Measurements from ENCODE around the gene PLCG2.
"Not testable (repeated sequence)": the region's sequence is repeated elsewhere in the genome, so short reads cannot be mapped to it uniquely, and the experiment has no call there.

The PLCG2 gene

DNA sequence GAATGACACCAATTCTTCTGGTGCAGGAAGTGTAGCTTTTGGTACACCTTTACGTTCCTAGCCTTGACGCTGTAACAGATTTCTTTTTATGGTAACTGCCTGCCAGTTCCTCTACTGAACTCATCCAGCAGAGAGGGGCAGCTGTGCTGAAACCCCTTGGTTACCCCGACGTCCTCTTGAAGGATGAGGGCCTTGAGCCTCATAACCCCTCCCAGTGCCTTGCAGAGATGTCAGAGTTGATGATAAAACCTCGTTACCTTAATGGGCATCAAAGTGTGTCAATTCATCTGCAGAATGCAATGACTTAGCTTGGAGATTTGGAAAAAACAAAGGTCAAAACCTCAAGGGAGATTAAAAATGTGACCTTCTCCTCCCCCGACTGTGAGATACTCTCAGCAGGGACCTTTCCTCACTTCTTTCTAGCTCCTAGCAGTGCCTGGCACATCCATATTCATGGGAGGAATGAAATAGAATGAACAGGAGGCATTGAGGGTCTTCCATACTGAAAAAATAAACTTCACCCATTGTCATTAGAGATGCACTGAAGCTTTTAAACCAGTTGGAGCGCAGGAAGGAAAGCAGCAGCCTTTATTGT is 163.0 kb downstream of the PLCG2 start:
- DNase-seq, result no peak

GRCh38 chr16:81945665-81946064 is 166.6 kb downstream of the PLCG2 start:
- no peak for DNase-seq

DNA sequence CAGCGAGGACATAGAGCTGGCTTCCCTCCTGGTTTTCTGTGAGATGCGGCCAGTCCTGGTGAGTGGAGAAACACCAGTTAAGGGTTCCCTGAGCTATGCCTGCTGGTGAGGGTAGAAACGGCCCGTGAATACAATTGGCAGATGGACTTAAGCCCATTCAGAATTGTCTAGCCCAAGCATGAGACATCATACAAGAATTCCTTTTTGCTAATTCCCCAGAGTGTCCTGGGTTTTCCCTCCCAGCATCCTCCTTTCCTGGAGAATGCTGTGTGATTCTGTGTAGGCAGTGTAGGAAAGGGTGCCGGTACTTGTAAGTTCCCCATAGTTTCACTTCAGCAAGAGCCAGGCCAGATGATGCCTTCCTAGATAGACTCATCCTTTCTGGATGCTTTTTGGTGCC is 167.1 kb downstream of the PLCG2 start:
- no peak for DNase-seq

- DNase-seq, result no peak
Measured at GRCh38 chr16:81951564-81951963, 172.5 kb downstream of the PLCG2 start.

DNA sequence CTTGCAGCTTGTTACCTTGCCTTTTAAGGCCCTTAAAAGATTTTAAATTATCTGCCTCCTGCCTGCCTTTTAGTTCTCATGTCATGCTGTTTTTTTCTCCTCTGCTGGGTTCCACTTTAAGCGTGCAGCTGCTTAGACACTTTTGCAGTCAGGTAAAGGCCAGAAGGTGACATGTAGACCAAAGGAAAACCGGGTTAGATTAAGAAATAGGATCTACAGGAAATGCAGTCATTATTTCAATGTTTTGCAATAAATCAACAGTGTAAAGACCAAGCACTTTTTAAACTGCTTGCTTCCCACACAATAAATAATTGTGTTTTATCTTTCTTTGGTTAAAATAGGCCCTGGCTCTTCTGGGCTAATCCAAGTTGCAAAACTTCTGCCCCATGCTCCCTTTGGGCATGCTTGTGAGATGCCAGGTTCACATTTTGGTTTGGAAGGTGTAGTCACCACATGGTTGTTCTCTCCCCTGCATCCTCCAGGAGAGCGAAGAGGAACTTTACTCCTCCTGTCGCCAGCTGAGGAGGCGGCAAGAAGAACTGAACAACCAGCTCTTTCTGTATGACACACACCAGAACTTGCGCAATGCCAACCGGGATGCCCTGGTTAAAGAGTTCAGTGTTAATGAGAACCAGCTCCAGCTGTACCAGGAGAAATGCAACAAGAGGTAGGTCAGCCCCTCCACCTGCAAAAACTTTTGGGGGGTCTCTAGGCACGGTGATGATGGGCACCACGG is 177.3 kb downstream of the PLCG2 start:
- no peak for DNase-seq

- DNase-seq, result no peak
Measured at GRCh38 chr16:81964808-81965207, 185.7 kb downstream of the PLCG2 start.

DNA sequence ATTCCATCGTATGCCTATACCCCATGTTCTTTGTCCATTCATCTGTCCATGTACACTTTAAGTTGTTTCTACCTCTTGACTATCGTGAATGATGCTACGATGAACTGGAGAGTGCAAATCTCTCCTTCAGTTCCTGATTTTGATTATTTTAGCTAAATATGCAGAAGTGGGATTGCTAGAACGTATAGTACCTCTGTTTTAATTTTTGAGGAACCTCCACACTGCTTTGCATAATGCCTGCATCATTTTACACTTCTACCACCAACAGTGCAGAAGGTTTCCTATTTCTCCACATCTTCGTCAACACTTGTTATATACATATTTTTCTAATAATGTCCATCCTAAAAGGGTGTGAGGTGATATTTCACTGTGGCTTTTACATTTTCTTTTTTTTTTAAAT is 188.3 kb downstream of the PLCG2 start:
- DNase-seq, result no peak

GRCh38 chr16:81971853-81972252 is 192.8 kb downstream of the PLCG2 start:
- no peak for DNase-seq

- DNase-seq, result no peak
Measured at GRCh38 chr16:81973737-81974136, 194.6 kb downstream of the PLCG2 start.

- no peak for DNase-seq
Measured at GRCh38 chr16:81975637-81976036, 196.5 kb downstream of the PLCG2 start.

- not testable (repeated sequence) for DNase-seq
Measured at GRCh38 chr16:81977335-81977942, 198.3 kb downstream of the PLCG2 start.

DNA sequence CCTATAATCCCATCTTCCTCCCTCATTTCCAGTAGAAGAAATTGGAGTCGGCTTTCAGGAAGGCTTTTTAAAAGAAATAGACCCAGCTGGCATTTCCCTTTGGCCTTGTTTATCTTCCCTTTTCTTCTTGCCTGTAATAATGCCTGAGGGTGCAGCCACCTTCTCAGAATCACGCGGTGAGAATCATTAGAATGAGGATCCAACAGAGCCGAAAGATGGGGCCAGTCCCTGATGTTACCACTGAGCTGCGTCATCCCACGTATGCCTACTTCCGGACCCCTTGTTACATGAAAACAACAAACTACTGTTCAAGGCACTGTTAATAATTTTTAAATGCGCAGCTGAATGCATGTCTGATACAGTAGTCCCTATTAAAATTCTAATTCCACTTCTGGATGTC is 208.0 kb downstream of the PLCG2 start:
- DNase-seq, result no peak

GRCh38 chr16:81987706-81988105 is 208.6 kb downstream of the PLCG2 start:
- no peak for DNase-seq

- DNase-seq, result no peak
Measured at GRCh38 chr16:81992859-81993258, 213.8 kb downstream of the PLCG2 start.

GRCh38 chr16:81994485-81994884 is 215.4 kb downstream of the PLCG2 start:
- DNase-seq, result no peak

DNA sequence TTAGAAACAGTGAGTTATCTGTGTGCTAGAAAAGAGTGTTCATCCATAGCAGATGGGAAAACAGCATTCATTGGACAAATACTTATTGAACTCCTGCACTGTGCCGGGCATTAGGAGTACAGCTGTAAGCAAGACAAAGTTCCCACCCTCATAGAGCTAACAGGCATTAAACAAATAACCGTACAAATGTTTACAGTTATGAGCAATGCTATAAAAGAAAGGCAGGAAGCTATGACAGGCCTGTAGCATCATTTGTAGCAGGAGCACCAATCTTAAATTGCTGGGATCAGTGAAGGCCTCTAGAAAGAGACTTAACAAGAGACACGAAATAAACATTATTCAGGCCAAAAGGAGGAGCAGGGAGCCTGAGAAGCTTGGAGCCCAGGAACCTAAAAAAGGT is 216.6 kb downstream of the PLCG2 start:
- DNase-seq, result no peak

DNA sequence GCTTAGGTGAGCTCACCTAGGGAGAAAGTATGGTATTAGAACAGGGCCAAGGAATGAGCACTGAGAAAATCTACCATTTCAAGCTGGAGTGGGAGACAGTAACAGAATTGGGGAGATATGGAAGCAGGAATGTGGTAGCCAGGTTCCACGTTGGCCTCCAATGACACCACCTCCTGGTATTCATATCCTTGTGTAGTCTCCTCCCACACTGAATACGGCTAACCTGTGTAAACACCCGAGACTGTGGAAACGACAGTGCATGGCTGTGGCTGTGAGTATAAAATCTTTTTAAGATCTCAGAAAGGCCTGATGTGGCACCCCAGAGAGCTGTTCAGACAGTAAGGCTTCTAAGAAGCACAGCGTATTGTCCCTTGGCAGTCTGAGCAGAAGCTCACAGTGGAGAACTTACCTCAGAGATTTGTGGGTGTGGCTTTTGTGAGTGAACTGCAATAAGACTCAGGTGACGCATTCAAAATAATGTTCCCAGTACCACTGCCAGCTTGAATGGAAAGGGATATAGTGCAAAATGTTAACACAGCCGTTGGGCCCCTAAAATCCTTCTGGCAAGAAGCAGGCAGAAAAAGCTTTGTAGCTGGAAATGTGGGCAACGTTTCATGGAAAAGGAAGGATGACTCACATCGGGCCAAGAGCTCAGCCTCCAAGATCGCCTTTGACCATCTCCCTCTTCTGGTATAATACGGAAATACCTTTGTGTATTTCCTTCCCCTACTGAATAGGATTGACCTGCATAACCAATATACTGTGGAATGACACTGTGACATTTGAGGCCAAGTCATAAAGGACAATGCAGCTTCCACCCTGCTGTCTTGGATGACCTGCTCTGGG is 217.8 kb downstream of the PLCG2 start:
- DNase-seq, result no peak

GRCh38 chr16:81997738-81998137 is 218.6 kb downstream of the PLCG2 start:
- DNase-seq, result no peak

GRCh38 chr16:82002831-82003230 is 223.7 kb downstream of the PLCG2 start:
- DNase-seq, result no peak

GRCh38 chr16:82004601-82005000 is 225.5 kb downstream of the PLCG2 start:
- DNase-seq, result no peak

DNA sequence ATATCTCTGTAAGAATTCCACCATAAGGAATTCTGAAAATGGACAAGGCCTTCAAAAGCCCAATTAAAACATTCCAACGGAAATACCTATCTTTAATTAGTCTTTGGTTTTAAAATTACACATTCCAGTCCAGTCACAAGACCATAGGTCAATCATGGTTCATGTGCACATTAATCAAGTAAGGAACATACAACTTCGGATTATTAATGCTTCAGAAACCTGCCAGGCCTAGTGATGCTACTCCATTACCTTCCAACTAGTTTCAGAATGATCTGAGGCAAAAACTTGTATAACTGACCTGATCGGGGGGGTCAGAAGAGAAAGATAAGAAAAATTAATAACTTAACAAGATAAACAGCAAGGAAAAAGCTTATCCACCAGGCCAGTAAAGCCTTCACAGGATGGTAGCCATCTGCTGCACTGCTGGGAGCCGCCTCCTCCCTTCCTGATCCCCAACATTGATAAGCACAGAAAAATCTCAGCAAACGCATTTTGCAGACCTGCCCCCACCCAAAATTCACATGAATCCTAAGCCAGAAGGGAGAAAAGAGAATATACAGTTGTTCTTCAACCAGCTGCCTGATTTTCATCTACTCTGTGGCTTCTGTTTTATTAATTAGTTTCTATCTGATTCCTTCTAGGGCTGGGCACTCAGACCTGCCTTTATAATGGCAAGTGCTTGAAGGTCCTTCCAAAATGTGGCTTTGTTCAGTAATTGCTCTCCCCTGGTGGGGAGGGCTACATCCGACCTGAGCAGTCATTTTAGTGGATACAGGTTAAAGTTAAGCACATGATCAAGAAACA is 226.1 kb downstream of the PLCG2 start:
- DNase-seq, result no peak

DNA sequence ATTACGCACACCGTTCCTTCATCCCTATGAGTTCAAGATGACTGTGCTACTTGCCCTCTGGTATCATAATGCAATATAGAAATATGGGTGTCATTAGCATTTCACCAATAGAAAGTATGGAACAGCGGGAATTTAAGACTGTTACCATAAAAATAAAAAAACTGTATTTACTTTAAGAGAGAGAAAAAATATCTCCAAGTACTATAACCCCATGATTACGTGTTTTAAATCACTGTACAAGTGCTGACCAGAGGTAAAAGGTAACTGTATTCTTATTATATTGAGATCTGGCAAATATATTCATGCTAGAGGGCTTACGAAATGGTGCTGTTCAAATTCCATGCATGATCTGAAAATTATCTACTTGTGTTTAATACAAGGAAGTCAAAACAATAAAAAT is 226.9 kb downstream of the PLCG2 start:
- DNase-seq, result no peak

GRCh38 chr16:82007189-82007588 is 228.1 kb downstream of the PLCG2 start:
- no peak for DNase-seq

All from effector CD8-positive, alpha-beta T cell (primary cell).